ENCODE measurements around the gene KIF1A.
"Not testable (repeated sequence)": the region's sequence is repeated elsewhere in the genome, so short reads cannot be mapped to it uniquely, and the experiment has no call there.

Gene KIF1A

DNA sequence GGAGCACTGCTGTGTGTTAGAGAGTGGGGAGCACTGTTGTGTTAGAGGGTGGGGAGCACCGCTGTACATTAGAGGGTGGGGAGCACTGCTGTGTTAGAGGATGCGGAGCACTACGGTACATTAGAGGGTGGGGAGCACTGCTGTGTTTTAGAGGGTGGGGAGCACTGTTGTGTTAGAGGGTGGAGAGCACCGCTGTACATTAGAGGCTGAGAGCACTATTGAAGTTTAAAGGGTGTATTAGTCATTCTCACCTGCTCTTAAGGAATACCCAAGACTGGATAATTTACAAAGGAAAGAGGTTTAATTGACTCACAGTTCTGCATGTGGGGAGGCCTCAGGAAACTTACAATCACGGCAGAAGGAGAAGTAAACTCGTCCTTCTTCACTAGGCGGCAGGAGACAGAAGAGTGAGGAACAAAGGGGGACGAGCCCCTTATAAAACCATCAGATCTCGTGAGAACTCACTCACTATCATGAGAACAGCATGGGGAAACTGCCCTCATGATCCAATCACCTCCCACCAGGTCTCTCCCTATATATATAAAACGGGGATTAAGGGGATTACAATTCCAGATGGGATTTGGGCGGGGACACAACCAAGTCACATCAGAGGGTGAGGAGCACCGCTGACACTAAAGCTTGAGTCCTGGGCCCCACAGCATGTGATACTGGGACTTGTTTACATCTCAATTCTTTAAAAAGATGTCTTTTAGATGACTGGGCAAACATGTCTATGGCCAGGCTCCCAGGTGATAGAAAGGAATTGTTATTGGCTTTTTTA lies 29.1 kb upstream of the KIF1A start:
- DNase-seq (ENCODE audit: low read depth): no peak

DNA sequence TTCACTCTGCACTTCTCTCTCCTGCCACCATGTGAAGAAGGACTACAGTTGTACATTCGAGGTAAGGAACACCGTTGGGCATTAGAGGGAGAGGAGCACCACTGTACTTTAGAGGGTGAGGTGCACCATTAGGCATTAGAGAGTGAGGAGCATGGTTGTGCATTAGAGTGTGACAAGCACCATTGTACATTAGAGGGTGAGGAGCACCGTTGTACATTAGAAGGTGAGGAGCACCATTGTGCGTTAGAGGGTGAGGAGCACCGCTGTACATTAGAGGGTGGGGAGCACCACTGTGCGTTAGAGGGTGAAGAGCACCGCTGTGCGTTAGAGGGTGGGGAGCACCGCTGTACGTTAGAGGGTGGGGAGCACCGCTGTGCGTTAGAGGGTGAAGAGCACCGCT lies 27.8 kb upstream of the KIF1A start:
- DNase-seq (ENCODE audit: low read depth): no peak

GRCh38 chr2:240846873-240847595 lies 27.0 kb upstream of the KIF1A start:
- DNase-seq (ENCODE audit: low read depth): no peak

GRCh38 chr2:240846309-240846708 lies 26.3 kb upstream of the KIF1A start:
- DNase-seq (ENCODE audit: low read depth): not testable (repeated sequence)

GRCh38 chr2:240840435-240841060 lies 20.5 kb upstream of the KIF1A start:
- DNase-seq (ENCODE audit: low read depth): no peak

DNA sequence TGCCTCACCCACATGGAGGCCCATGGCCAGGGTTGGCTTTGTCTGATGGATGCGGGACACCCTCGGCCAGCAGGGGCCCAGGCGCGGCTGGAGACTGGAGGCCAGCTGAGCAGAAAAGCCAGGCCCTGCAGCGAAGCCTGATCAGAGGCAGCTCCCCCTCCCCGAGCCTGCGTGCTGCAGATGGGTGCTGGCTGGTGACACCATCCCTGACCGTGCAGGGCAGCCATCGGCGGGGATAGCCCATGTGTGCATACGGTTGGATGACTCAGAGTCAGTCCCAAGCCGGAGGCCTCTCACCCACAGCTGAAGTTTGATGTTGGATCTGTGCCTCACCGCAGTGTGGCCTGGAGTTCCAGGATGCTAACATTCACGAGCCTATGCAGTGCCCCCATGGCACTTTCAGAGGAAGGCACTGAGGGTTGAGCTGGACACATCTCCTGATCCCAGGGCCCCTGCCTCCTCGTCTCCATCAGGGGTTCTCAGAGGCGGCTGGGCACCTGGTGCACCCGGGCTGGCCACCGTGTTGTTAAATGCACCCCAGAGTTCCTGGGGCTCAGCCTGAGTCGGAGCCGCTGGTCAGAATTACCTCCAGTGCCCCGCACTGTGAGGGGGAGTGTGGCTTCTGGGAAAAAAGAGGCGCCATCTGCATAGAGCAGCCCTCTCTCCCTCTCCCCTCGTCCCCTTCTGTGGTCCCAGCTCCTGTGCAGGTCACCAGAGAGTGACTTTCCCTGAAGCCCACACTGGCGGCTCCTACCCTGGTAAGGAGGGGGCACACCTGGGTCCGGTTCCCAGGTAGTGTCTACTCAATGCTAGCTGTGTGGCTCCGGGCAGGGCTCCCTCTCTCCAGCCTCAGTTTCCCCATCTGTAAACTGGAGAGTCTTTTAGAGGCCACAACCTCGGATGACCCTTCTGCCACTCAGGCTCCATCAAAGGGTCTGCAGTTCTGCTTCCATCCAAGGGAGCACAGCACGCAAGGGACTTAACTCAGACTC lies 19.4 kb upstream of the KIF1A start:
- no peak for DNase-seq (ENCODE audit: low read depth)

DNA sequence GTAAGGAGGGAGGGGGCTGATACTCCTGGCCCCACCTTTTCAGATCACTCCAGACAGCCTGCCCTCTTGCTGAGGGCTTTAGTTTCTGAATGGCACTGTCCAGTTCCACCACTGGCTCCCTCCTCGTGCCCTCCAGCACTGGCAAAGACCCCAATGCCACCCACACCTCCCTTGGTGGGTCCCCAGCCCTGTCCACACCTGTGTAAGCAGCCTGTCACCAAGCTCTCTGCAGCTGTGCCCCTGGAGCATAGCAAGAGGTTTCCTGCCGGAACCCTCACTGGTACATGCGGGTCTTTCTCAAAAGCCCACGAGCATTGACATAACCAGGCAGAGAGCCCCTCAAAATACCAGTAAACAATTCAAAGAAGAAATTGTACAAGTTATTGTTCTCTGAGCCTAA lies 17.6 kb upstream of the KIF1A start:
- DNase-seq (ENCODE audit: low read depth): no peak

DNA sequence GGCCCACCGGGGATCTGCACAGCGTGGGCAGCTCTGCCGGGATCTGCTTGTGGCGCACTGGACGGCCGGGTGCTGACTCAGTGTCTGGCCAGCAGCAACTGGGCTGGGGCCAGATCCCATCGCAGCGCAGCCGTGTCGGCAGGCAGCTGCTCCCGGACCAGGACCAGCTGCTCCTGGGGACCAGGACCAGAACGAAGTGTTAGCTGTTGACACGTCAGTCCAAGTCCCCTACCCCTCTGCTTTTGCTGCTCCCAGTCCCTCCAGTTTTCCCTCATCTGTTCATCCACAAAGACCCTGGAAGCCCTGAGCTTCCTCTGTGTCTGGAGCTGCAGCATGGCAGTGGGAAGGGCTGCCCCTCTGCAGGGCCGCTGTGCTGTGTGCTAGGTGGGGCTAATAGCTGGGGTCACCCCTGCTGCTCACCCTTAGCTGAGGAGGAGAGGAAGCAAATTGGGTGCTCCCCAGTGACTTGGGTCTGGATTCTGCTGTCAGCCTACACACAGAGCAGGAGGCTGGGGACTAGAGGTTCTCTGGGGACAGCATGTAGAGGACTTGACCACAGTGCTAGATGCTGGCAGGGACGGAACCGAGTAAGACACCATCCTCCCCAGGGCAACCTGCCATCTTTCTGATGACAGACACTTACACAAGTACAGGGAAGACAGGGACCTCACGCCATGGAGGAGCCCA lies 16.9 kb upstream of the KIF1A start:
- no peak for DNase-seq (ENCODE audit: low read depth)

DNA sequence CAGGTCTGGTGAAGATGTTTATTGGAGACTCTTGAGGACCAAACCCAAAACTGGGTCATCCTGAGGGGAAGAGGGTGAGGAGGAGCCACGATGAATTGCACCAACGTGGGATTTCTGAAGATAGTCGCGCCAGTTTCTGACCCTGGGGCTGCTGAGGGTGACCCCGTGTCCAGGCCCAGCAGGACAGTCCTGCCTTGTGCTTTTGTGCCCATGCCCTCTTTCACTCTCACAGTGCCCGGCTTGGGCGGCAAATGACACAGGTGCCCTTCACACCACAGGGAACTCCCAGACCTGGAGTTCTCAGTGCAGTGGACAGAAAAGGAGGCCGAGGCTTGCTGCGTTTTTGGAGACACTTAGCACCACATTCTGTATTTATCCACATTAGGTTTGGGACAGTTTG lies 15.5 kb upstream of the KIF1A start:
- no peak for DNase-seq (ENCODE audit: low read depth)

GRCh38 chr2:240834377-240834975 lies 14.5 kb upstream of the KIF1A start:
- DNase-seq (ENCODE audit: low read depth): no peak

DNA sequence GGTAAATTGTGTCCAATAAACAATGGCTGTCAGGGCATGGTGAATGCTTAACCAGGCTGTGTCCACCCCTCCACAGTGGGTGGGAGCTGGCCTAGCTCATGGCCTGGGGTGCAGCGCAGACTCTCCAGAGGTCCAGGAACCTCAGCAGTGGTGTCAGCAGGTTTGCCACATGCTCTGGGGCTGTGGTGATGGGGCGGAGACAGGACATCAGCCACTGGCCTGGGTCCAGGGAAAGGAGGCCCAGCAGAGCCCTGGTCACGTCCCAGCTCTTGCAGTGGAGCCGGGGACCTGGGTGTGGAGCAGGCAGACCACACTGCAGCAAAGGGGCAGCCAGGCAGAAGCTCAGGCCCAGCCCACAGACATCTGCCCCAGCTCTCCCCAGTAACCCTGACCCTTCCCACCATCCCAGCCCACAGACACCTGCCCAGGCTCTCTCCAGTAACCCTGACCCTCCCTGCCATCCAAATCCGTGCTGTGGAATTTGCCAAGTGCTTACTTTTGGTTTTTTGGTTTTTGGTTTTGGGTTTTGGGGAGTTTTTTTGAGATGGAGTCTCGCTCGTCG lies 13.8 kb upstream of the KIF1A start:
- no peak for DNase-seq (ENCODE audit: low read depth)

DNA sequence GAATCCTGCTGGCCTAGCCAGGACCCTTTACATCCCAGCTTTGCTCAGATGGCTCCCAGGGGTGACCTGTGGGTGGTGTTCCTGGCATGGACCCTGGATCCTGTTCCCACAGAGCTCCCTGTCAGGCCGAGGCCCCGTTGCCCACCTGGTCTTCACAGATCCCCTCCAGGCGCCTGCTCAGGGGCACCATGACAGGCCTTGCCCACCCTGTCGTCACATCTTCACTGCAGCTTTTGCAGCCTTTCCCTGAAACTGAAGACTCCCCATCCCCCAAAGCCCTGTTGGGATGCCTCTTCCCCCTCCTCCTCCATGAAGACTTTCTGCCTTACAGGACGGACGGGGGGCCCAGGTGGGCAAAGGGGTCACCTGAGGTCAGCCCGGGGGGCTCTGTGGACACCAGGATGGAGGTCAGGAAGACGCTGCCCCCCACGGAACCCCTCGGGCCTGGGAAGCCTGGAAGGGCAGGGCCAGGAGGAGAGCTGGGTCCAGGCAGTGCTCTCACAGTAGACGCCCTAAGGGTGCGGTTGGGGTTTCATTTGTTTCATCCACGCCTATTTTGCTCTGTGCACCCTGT lies 13.0 kb upstream of the KIF1A start:
- DNase-seq (ENCODE audit: low read depth): no peak

GRCh38 chr2:240832205-240832727 lies 12.2 kb upstream of the KIF1A start:
- no peak for DNase-seq (ENCODE audit: low read depth)

DNA sequence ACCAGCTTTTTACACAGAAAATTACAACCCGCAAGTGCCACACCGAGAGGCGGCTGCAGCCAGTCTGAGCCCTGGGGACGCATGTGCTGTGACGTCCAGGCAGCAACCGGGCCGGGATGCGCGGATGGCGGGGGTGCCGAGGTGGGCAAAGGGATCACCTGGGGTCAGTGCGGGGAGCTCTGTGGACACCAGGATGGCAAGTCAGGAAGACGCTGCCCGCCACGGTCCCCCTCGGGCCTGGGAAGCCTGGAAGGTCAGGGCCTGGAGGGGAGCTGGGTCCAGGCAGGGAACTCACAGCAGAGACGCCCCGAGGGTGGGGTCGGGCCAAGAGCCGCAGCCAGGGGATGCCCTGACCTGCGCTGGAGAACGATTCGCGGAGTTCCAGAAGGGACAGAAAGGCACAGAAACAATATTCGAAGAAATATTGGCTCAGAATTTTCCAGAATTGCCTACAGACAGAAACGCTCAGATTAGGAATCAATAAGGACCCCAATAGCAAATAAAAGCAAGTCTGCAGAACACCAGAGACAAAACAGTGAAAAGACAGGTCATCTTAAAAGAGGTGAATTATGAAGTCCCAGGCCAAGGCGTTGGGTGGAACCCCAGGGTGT lies 11.7 kb upstream of the KIF1A start:
- DNase-seq (ENCODE audit: low read depth): no peak

DNA sequence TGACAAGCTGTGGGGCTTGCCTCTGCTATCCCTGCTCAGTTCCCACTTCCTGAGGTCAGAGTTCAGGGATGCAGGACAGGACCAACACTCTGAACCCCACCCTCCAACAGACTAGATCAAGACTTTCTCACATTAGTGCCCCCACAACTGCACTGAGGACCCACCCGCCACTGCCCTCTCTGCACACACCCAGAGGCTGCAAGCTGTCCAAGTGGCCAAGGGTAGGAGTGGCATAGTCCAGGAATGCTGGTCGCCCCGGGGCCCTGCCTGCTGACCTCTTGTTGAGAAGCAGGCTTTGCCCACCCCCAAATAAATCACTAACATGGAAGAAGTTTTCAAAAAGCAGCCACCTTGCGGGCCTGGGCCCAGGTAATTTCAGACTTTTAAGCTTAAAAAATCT lies 5.5 kb upstream of the KIF1A start:
- DNase-seq (ENCODE audit: low read depth): no peak

DNA sequence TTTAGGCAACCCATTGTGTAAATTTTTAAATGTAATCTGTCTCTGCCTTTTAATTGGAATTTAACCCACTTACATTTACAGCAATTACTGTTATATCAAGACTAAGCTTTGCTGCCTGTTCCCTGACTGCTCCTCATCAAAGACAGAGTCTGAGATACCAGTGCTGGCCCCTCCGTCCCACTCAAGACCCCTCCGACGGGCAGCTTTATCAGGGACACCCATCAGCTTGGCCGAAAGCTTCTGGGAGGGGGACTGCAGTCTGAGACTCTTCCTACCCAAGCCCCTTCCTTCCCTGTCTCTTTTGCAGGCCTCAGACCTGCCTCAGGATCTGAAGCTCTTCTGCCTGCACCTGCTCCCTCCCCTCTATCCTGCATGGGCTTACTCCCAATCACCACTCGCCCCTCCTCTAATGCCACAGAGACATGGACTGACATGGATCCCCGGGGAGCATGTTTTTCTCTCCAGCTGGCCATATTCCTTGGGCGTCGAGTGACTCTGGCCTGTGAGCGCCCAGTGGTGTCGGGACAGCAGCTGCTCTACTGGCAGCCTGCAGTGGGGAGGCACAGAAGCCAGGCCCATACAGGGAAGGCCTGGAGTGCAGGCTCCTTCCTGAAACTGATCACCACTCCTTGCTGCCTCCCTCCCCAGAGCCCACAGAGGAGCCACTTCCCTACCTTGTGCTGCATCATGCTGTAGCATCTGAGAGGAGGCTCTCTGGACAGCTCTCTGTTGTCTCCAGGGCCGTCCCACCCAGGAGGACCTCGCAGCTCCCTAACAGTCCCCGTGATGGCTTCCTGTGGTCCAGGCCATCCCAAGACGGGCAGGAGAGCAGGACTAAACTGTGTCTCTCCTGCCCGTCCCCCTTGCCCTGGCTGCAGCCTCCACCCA lies 3.7 kb upstream of the KIF1A start:
- no peak for DNase-seq (ENCODE audit: low read depth)

DNA sequence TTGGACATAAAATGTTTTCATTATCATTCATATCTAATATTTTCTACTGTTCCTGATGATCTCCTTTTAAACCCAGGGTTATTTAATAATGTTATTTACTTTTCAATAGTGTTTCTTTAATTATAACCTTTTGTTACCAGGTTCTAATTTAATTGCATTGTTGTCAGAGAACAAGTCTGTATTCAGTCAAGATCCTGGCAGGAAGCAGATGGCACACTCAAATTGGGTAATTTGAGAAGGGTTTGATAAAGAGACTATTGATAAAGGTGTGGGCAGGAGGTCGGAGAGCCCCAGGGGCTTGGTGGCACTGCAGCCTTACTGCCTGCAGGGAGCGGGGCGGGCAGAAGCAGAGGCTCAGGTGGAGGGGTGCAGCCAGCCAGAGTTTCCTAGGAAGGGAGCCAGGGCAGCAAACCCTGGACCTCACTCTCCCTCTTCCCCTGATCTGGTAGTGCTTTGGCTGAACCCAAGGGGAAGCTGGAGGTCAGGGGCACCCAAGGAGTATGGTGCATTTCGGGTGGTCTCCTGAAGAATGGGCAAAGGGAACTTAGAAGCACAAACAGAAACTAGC lies 2.3 kb upstream of the KIF1A start:
- no peak for DNase-seq (ENCODE audit: low read depth)

- DNase-seq (ENCODE audit: low read depth): no peak
These were observed 1.4 kb upstream of the KIF1A start for GRCh38 chr2:240821429-240821778.
